Mesangial cell (primary cell): ENCODE results near the gene MKRN2OS. TPM values are rescaled to one million over a fixed set of nuclear protein-coding genes. Genes with fewer than 3 reads are reported as not detected.

Source experiments
- total RNA-seq: library from RNA; depleted of rRNA; stranded (reverse); fragments of >200 nt; gene quantifications from 2 replicates; pipeline ENCODE4 v1.2.3, GENCODE V29; 2015

MKRN2OS gene
- total RNA-seq: 1.3 TPM in 1 of 2 replicates, not detected in the other

GRCh38 chr3:12545473-12545791, at the start of gene MKRN2OS:
MKRN2OS (minus strand) TSS chr3:12545499; CDS start chr3:12545464, 35 bp downstream.

GRCh38 chr3:12556690-12557472, 11.6 kb upstream of the MKRN2OS start, which contains the start of gene MKRN2:
MKRN2 (plus strand) TSS chr3:12557087; CDS start chr3:12557151, 64 bp downstream.

Other genes starting within 250 kb of the MKRN2OS start
- 5.8 and 8.5 TPM in 2 replicates for gene TSEN2, start 61.0 kb downstream of the MKRN2OS start, total RNA-seq
- 28.4 and 33.2 TPM in 2 replicates for gene MKRN2, start 11.6 kb upstream of the MKRN2OS start, total RNA-seq
- 62.0 and 69.3 TPM in 2 replicates for gene RAF1, start 118.6 kb upstream of the MKRN2OS start, total RNA-seq
- not detected in 2 replicates for gene TMEM40, start 213.8 kb upstream of the MKRN2OS start, total RNA-seq